Neural progenitor cell (in vitro differentiated cells): Measurements from ENCODE around the gene ELP1. TPM values are rescaled to one million over a fixed set of nuclear protein-coding genes. Genes with fewer than 3 reads are reported as not detected.

Experiments
- DNase-seq: peaks from one replicate; pipeline ENCODE4 v3.0.0-alpha.2; 2016; ENCODE audit warnings: low spot score
- H2AFZ ChIP-seq: fragments of 200-600 bp; sonication (generic); replicated peaks from 2 replicates; pipeline ENCODE4 v1.6.1; 2016; ENCODE audit warnings: antibody characterized with exemption
- H3F3A ChIP-seq: fragments of 200-600 bp; sonication (generic); 2 replicates; pipeline ENCODE4 v1.6.1; 2016; ENCODE audit warnings: antibody characterized with exemption, low read depth
- H3K27ac ChIP-seq: fragments of 200-600 bp; sonication (generic); 2 replicates; pipeline ENCODE4 v1.5.1; 2016; ENCODE audit warnings: mild to moderate bottlenecking
- H3K27me3 ChIP-seq: fragments of 200-600 bp; sonication (generic); 2 replicates; pipeline ENCODE4 v1.6.1; 2016; ENCODE audit warnings: mild to moderate bottlenecking, moderate library complexity
- H3K36me3 ChIP-seq: fragments of 200-600 bp; sonication (generic); 2 replicates; pipeline ENCODE4 v1.5.1; 2016
- H3K4me1 ChIP-seq: fragments of 200-600 bp; sonication (generic); 2 replicates; pipeline ENCODE4 v1.6.1; 2016; ENCODE audit warnings: mixed run types
- H3K4me2 ChIP-seq: fragments of 200-600 bp; sonication (generic); 2 replicates; pipeline ENCODE4 v1.6.1; 2016
- H3K4me3 ChIP-seq: fragments of 200-600 bp; sonication (generic); 2 replicates; pipeline ENCODE4 v1.5.1; 2016
- H3K79me2 ChIP-seq: fragments of 200-600 bp; sonication (generic); 2 replicates; pipeline ENCODE4 v1.6.1; 2016; ENCODE audit warnings: low read depth
- H3K9ac ChIP-seq: fragments of 200-600 bp; sonication (generic); 2 replicates; pipeline ENCODE4 v1.6.1; 2016
- H3K9me3 ChIP-seq: fragments of 200-600 bp; sonication (generic); 2 replicates; pipeline ENCODE4 v1.5.1; 2016; ENCODE audit warnings: low read depth
- H4K20me1 ChIP-seq: fragments of 200-600 bp; sonication (generic); 2 replicates; pipeline ENCODE4 v1.6.1; 2016; ENCODE audit warnings: low read depth
- H3K27ac Mint-ChIP-seq: 3 replicates; pipeline ENCODE4 v1.8.0; 2021; ENCODE audit warnings: mixed read lengths
- H3K27me3 Mint-ChIP-seq: 2 replicates; pipeline ENCODE4 v1.8.0; 2022; ENCODE audit warnings: low read depth, mild to moderate bottlenecking, inconsistent platforms, moderate library complexity, mixed read lengths; ENCODE audit not compliant: insufficient read depth
- H3K36me3 Mint-ChIP-seq: 3 replicates; pipeline ENCODE4 v1.8.0; 2021; ENCODE audit warnings: mixed read lengths
- H3K4me1 Mint-ChIP-seq: 3 replicates; pipeline ENCODE4 v1.8.0; 2021; ENCODE audit warnings: mixed read lengths
- H3K4me3 Mint-ChIP-seq: 3 replicates; pipeline ENCODE4 v1.8.0; 2021; ENCODE audit warnings: mild to moderate bottlenecking, moderate library complexity, mixed read lengths
- H3K9me3 Mint-ChIP-seq: 3 replicates; pipeline ENCODE4 v1.8.0; 2020; ENCODE audit warnings: mixed read lengths
- EZH2 ChIP-seq: fragments of 200-600 bp; sonication (generic); IDR thresholded peaks from 2 replicates; pipeline ENCODE4 v1.6.1; 2017; ENCODE audit warnings: antibody characterized with exemption, mild to moderate bottlenecking, moderate library complexity
- EZH2phosphoT487 ChIP-seq: fragments of 200-600 bp; sonication (generic); IDR thresholded peaks from 2 replicates; pipeline ENCODE4 v1.6.1; 2017; ENCODE audit warnings: antibody characterized with exemption
- total RNA-seq: library from RNA; depleted of rRNA; stranded (reverse); fragments of >200 nt; gene quantifications from 2 replicates; pipeline ENCODE4 v1.2.3, GENCODE V29; 2015; ENCODE audit warnings: low replicate concordance
- TF ChIP-seq, protein P1 (sequence below): fragments of 200-600 bp; sonication (generic); IDR thresholded peaks from 2 replicates; pipeline ENCODE4 v1.5.1; 2017; ENCODE audit warnings: antibody characterized with exemption, mild to moderate bottlenecking

The ELP1 gene
- total RNA-seq, 1 donor from 2014 or later = 97.2 TPM

DNA sequence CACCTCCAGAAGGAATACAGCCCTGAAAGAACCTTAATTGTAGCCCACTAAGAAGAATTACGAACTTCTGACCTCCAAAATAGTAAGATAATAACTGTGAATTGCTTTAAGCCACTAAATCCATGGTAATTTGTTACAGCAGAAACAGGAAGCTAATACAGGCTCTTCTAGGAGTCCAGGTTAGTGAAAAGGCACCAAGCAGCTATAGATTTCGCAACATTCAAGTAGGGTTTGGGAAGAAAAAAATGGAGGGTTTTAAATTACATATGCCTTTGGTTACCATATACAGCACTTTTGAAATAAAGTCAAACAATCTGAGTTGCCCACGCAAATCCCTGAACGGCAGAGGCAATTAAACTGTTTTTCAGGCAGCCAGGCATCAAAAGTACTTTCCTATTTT, 73.6 kb downstream of the ELP1 start:
- peaks cover 7% of the 10 kb centered on the region for H3K27me3 Mint-ChIP-seq

DNA sequence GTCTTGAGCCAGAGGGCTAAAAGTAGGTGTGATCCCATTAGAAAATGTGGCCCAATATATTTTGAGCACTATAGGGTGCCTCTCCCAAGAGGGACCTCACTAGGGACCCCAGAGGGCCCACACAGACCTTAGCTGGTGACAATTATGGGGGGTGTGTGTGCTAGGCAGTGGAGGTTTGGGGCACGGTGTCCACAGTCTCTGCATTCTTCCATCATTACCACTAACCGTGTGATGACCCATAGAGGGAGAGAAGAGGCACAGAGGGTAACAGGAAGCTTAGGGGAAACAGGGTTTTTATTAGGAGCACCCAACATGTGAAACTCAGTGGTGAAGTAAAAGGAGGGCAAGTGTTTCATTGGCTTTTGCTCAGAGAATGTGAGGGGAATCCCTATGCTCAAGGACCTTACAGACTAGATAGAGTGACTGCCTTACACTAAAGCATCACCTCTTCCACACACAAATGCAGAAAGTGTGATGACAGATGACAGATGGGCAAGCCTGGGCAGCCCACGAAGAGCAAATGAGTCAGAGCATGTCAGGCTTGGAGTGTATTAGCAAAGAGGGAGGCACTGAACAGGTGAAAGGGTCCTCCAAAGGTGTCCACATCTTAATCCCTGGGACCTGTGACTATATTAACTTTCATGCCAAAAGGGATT, 74.3 kb downstream of the ELP1 start:
- no peak for DNase-seq
- H3K27ac Mint-ChIP-seq = no peak overlapping the region

More for the DNA sequence above, 73.6 kb downstream of the ELP1 start:
- Histone ChIP-seq H3K27ac (no peak overlapping the region), H3K9me3 (no peaks in the 10 kb centered on the region), H3K4me1 (no peaks in the 10 kb centered on the region), H3K4me2 (no peak overlapping the region), H3K79me2 (no peaks in the 10 kb centered on the region), H3K27me3 (no peaks in the 10 kb centered on the region), H2AFZ (no peak overlapping the region), H3K9ac (no peak overlapping the region), H3K4me3 (no peak overlapping the region), H3F3A (no peaks in the 10 kb centered on the region), H3K36me3 (no peaks in the 10 kb centered on the region), H4K20me1 (no peaks in the 10 kb centered on the region)
- TF ChIP-seq, protein P1, sequence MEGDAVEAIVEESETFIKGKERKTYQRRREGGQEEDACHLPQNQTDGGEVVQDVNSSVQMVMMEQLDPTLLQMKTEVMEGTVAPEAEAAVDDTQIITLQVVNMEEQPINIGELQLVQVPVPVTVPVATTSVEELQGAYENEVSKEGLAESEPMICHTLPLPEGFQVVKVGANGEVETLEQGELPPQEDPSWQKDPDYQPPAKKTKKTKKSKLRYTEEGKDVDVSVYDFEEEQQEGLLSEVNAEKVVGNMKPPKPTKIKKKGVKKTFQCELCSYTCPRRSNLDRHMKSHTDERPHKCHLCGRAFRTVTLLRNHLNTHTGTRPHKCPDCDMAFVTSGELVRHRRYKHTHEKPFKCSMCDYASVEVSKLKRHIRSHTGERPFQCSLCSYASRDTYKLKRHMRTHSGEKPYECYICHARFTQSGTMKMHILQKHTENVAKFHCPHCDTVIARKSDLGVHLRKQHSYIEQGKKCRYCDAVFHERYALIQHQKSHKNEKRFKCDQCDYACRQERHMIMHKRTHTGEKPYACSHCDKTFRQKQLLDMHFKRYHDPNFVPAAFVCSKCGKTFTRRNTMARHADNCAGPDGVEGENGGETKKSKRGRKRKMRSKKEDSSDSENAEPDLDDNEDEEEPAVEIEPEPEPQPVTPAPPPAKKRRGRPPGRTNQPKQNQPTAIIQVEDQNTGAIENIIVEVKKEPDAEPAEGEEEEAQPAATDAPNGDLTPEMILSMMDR = no peak
- TF ChIP-seq EZH2 (no peak), EZH2phosphoT487 (no peak)
- no peaks in the 10 kb centered on the region for H3K36me3 Mint-ChIP-seq
- H3K27ac Mint-ChIP-seq = no peak overlapping the region
- DNase-seq = no peak
- H3K4me1 Mint-ChIP-seq = peaks cover 3% of the 10 kb centered on the region
- H3K4me3 Mint-ChIP-seq = no peak overlapping the region
- H3K9me3 Mint-ChIP-seq = no peaks in the 10 kb centered on the region

DNA sequence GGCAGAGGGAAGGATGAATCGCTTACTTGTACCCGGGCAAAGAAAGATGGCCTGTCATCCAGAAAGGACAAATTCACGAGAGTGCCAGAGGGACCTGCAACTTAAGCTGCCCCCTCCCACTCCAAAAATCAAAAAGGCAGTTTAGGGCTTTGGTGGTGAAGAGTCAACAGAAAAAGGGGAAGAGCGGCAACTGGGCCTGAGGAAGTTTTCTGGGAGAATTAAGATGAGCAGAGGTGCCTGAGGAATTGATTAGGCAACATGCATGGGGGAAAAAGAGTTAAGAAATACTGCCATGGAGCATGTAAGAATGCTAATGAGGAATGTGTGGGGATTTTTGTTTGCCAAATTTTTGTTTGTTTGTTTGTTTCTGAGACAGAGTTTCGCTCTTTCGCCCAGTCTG, 76.4 kb downstream of the ELP1 start:
- no peaks in the 10 kb centered on the region for H3K36me3 Mint-ChIP-seq
- no peak overlapping the region for H3K27ac Mint-ChIP-seq
- no peak overlapping the region for H3K4me3 ChIP-seq
- H3F3A ChIP-seq = no peaks in the 10 kb centered on the region
- H2AFZ ChIP-seq = no peak overlapping the region
- H3K27ac ChIP-seq = no peak overlapping the region
- no peaks in the 10 kb centered on the region for H3K9me3 ChIP-seq
- H3K27me3 Mint-ChIP-seq = peaks cover 7% of the 10 kb centered on the region
- no peak for TF ChIP-seq EZH2
- TF ChIP-seq EZH2phosphoT487 = no peak
- TF ChIP-seq, protein P1 = no peak
- no peaks in the 10 kb centered on the region for H3K4me1 ChIP-seq
- no peak overlapping the region for H3K4me3 Mint-ChIP-seq
- no peak for DNase-seq
- no peak overlapping the region for H3K9ac ChIP-seq
- H3K4me2 ChIP-seq = no peak overlapping the region
- H3K27me3 ChIP-seq = no peaks in the 10 kb centered on the region
- no peaks in the 10 kb centered on the region for H3K9me3 Mint-ChIP-seq
- H4K20me1 ChIP-seq = no peaks in the 10 kb centered on the region
- no peaks in the 10 kb centered on the region for H3K36me3 ChIP-seq
- no peaks in the 10 kb centered on the region for H3K79me2 ChIP-seq
- H3K4me1 Mint-ChIP-seq = peaks cover 3% of the 10 kb centered on the region

More for the DNA sequence above, 74.3 kb downstream of the ELP1 start:
- no peak overlapping the region for H3K4me3 ChIP-seq
- no peak overlapping the region for H3K9ac ChIP-seq
- no peak for TF ChIP-seq EZH2
- TF ChIP-seq EZH2phosphoT487 = no peak
- TF ChIP-seq, protein P1 = no peak
- Mint-ChIP-seq H3K9me3 (no peaks in the 10 kb centered on the region), H3K36me3 (no peaks in the 10 kb centered on the region), H3K4me1 (peaks cover 3% of the 10 kb centered on the region), H3K27me3 (peaks cover 7% of the 10 kb centered on the region), H3K4me3 (no peak overlapping the region)
- no peaks in the 10 kb centered on the region for H3K36me3 ChIP-seq
- H3K79me2 ChIP-seq = no peaks in the 10 kb centered on the region
- H4K20me1 ChIP-seq = no peaks in the 10 kb centered on the region
- H2AFZ ChIP-seq = no peak overlapping the region
- H3K27me3 ChIP-seq = no peaks in the 10 kb centered on the region
- H3K4me2 ChIP-seq = no peak overlapping the region
- H3K4me1 ChIP-seq = no peaks in the 10 kb centered on the region
- H3K9me3 ChIP-seq = no peaks in the 10 kb centered on the region
- no peaks in the 10 kb centered on the region for H3F3A ChIP-seq
- no peak overlapping the region for H3K27ac ChIP-seq
